GM13976 (cell line): Measurements from ENCODE around the gene COPS3.

ENCODE experiments used
- DNase-seq: peaks from one replicate; pipeline ENCODE4 v3.0.0; 2012; ENCODE audit warnings: low spot score
- in situ Hi-C: fragments of 300-500 bp; cut with MboI; formaldehyde crosslinking; loops from one replicate; pipeline ENCODE4 v1.12.0; 2022; ENCODE audit warnings: low sequenced_read_pairs, mixed read lengths, inconsistent platforms; ENCODE audit not compliant: unreplicated experiment
- TF ChIP-seq, protein P1 (sequence below): IDR thresholded peaks from 2 replicates; pipeline ENCODE4 v1.5.1; 2012; ENCODE audit warnings: borderline replicate concordance, mild to moderate bottlenecking; ENCODE audit not compliant: insufficient read depth; ENCODE audit errors: extremely low read depth, missing control alignments, control extremely low read depth

COPS3 gene

DNA sequence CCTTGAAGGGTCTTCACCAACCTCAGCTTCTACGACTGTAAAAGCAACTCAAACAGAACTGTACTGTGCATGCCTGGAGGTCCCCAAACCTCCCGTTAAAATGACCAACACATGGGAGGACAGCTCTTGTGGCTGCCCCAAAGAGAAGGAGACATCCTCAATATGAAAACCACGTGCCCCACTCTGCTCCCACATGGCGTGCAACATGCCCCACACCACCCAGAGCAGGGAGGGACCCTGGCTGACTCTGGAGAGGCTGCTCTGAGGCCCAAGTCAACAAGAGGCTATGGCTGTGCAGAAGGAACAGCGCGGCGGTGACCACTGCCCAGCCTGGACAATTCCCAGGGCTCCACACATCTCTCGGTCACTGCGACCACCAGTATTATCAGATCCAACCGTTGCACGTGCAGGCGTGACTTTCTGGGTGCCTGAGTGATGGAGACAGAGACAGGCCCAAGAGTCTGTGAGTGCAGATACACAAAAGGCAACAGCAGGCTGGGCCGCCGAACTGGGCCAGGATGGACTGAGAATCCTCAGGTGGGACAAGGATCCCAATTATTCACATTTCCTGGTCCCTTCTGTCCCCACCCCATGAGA, 76.3 kb downstream of the COPS3 start:
- DNase-seq, result no peak
- TF ChIP-seq, protein P1, sequence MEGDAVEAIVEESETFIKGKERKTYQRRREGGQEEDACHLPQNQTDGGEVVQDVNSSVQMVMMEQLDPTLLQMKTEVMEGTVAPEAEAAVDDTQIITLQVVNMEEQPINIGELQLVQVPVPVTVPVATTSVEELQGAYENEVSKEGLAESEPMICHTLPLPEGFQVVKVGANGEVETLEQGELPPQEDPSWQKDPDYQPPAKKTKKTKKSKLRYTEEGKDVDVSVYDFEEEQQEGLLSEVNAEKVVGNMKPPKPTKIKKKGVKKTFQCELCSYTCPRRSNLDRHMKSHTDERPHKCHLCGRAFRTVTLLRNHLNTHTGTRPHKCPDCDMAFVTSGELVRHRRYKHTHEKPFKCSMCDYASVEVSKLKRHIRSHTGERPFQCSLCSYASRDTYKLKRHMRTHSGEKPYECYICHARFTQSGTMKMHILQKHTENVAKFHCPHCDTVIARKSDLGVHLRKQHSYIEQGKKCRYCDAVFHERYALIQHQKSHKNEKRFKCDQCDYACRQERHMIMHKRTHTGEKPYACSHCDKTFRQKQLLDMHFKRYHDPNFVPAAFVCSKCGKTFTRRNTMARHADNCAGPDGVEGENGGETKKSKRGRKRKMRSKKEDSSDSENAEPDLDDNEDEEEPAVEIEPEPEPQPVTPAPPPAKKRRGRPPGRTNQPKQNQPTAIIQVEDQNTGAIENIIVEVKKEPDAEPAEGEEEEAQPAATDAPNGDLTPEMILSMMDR, result no peak
- in situ Hi-C loops, result no loop called here

DNA sequence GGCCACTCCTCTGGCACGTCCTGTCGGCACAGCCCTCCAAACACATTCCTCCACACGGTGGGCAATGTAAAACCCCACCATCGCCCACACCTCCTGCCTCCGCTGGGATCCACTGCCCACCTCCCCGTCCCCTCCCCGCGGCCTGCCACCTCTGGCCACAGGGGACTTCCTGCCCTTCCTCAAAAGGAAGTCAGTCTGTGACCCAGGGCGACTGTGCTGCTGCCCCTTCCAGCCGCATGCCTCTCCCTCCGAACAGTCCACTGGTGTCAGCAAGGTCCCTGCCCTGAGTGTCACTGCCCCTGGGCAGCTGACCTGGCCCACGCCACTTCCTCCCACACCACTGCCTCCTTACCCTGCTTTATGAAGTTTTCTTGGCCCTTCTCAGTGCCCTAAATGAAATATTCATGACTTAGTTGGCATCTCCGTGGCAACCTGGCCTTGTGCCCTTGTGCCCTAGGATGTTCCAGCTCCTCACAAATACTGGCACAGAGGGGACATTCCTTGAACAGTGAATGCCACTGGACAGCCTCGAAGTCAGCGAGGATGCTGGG, 76.9 kb downstream of the COPS3 start:
- no peak for DNase-seq
- TF ChIP-seq, protein P1, result no peak
- in situ Hi-C loops, result no loop called here

DNA sequence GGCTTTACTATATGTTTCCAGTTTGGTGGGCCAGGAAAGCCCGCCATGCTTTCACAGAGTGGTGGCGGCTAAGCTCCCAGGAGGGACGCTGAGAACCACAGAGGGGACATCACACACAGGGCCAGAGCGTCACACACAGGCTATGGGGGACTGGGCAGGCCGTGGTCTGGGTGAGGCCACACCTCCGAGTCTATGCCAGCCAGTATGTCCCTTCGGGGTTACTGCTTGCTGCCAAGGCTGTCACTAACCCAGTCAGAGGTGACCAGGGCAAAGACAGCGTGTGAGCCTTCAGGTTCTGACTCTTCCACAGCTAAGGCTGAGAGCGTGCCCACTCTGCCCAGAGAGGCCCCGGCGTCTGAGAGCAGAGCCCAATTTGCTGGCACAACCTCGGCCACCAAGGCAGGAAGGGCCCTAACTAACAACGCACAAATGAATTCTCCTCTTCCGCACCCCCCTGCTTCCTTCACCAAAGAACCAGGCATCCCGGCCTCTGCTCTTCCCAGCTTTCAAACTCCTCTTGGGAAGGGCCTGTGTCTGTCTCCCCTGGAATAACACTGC, 77.8 kb downstream of the COPS3 start:
- TF ChIP-seq, protein P1, result no peak
- no peak for DNase-seq
- in situ Hi-C loops, result no loop called here

DNA sequence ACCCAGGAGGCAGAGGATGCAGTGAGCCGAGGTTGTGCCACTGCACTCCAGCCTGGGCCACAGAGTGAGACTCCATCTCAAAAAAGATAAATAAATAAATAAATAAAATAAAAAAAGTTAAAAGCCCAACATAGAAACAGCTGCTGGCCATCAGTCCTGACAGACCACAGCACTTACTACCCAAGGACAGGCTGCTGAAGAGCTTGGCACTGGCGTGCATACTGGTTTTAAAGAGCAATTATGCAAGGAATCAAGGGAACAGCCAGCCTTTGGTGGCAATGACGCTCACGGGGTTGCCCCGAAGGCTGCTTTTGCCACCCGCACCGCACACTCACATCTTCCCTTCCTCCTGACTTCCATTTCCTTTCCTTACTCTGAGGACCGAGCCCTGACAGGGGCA, 79.1 kb downstream of the COPS3 start:
- DNase-seq, result no peak
- TF ChIP-seq, protein P1, result no peak
- in situ Hi-C loops, result no loop called here

DNA sequence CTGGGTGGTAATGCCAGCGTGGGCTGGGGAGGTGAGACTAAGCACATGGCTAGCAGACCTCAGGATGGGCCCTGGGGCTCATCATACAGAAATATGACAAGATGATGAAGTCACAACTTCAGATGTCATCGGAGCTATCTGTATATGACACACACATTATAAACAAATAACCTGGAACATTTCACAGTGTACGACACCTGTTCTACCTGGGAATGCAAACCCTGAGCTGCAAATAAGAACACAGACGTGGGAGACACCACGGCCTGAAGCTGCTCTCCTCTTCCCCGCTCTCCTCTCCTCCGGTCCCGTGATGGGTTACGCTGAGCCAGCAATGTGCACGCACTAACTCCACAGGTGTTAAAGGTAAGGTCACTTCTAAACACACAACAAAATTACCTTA, 79.8 kb downstream of the COPS3 start:
- DNase-seq, result no peak
- TF ChIP-seq, protein P1, result no peak
- in situ Hi-C loops, result no loop called here

DNA sequence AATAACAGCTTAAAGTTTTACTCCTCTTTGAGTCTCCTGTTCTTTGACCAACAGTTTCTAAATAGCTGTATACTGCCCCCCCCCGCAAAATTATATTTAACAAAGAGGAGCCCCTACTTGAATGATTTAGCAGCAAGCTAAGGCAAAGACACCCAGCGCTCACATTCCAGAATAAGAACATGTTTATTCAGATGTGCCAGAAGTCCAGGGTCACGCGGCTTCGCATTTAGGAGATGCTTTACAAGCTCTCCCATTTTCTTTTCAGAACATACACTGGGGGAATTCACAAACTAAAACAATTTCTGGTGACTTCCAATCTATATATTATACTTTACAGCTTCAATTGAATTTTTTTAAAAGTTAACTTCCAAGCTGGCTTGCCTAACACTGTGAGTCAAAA, 80.2 kb downstream of the COPS3 start:
- no peak for DNase-seq
- TF ChIP-seq, protein P1, result no peak
- in situ Hi-C loops, result no loop called here
